Type B pancreatic cell (in vitro differentiated cells): ENCODE results near the gene LTF. TPM values are rescaled to one million over a fixed set of nuclear protein-coding genes. Genes with fewer than 3 reads are reported as not detected.

Experiments
- DNase-seq: peaks from one replicate; pipeline ENCODE4 v3.0.0; 2021; ENCODE audit warnings: mixed read lengths; ENCODE audit not compliant: unreplicated experiment; ENCODE audit errors: extremely low spot score
- H3K27ac Mint-ChIP-seq: 2 replicates; pipeline ENCODE4 v1.8.0; 2021; ENCODE audit warnings: mild to moderate bottlenecking, mixed read lengths
- H3K27me3 Mint-ChIP-seq: 2 replicates; pipeline ENCODE4 v1.8.0; 2021; ENCODE audit warnings: mixed read lengths
- H3K36me3 Mint-ChIP-seq: 2 replicates; pipeline ENCODE4 v1.8.0; 2021; ENCODE audit warnings: mixed read lengths
- H3K4me1 Mint-ChIP-seq: one replicate; pipeline ENCODE4 v1.8.0; 2021; ENCODE audit warnings: mixed read lengths; ENCODE audit not compliant: unreplicated experiment
- H3K4me3 Mint-ChIP-seq: 2 replicates; pipeline ENCODE4 v1.8.0; 2021; ENCODE audit warnings: mild to moderate bottlenecking, mixed read lengths
- H3K9me3 Mint-ChIP-seq: 2 replicates; pipeline ENCODE4 v1.8.0; 2021; ENCODE audit warnings: mixed read lengths
- CTCF ChIP-seq: fragments of 200-600 bp; sonication (generic); conservative IDR thresholded peaks from 2 replicates; pipeline ENCODE4 v1.5.0; 2021; ENCODE audit warnings: antibody characterized with exemption, mild to moderate bottlenecking
- total RNA-seq: library from RNA; stranded (reverse); gene quantifications from 2 replicates; pipeline ENCODE4 v1.2.1, GENCODE V29; 2021; ENCODE audit warnings: low replicate concordance

Gene LTF
- total RNA-seq, 1 donor from 2014 or later, result not detected

- H3K27me3 Mint-ChIP-seq, result peaks cover 39% of the 10 kb centered on the region
- peaks cover 5% of the 10 kb centered on the region for H3K36me3 Mint-ChIP-seq
- TF ChIP-seq CTCF, result no peak
- no peak overlapping the region for H3K27ac Mint-ChIP-seq
- peaks cover 7% of the 10 kb centered on the region for H3K9me3 Mint-ChIP-seq
- no peaks in the 10 kb centered on the region for H3K4me1 Mint-ChIP-seq
- no peak for DNase-seq
- H3K4me3 Mint-ChIP-seq, result no peak overlapping the region
Observed at GRCh38 chr3:46478341-46478740, 13.6 kb upstream of the LTF start.

GRCh38 chr3:46477756-46478155, 13.1 kb upstream of the LTF start:
- peaks cover 5% of the 10 kb centered on the region for H3K36me3 Mint-ChIP-seq
- H3K4me1 Mint-ChIP-seq, result no peaks in the 10 kb centered on the region
- peaks cover 7% of the 10 kb centered on the region for H3K9me3 Mint-ChIP-seq
- no peak for DNase-seq
- H3K27ac Mint-ChIP-seq, result no peak overlapping the region
- no peak for TF ChIP-seq CTCF
- H3K27me3 Mint-ChIP-seq, result peaks cover 45% of the 10 kb centered on the region
- no peak overlapping the region for H3K4me3 Mint-ChIP-seq

- no peak for DNase-seq
- Mint-ChIP-seq H3K4me3 (no peak overlapping the region), H3K36me3 (peaks cover 5% of the 10 kb centered on the region), H3K9me3 (peaks cover 7% of the 10 kb centered on the region), H3K4me1 (no peaks in the 10 kb centered on the region), H3K27ac (no peak overlapping the region), H3K27me3 (peaks cover 46% of the 10 kb centered on the region)
- TF ChIP-seq CTCF, result no peak
Observed at GRCh38 chr3:46477145-46477544, 12.4 kb upstream of the LTF start.

- Mint-ChIP-seq H3K27ac (no peak overlapping the region), H3K36me3 (peaks cover 5% of the 10 kb centered on the region), H3K9me3 (peaks cover 7% of the 10 kb centered on the region), H3K4me3 (no peak overlapping the region), H3K4me1 (no peaks in the 10 kb centered on the region), H3K27me3 (peaks cover 37% of the 10 kb centered on the region)
- no peak for DNase-seq
- TF ChIP-seq CTCF, result no peak
Observed at GRCh38 chr3:46472736-46473135, 8.0 kb upstream of the LTF start.

- TF ChIP-seq CTCF, result no peak
- H3K27me3 Mint-ChIP-seq, result peaks cover 30% of the 10 kb centered on the region
- no peak for DNase-seq
- no peaks in the 10 kb centered on the region for H3K4me1 Mint-ChIP-seq
- H3K9me3 Mint-ChIP-seq, result peaks cover 7% of the 10 kb centered on the region
- H3K4me3 Mint-ChIP-seq, result no peak overlapping the region
- H3K27ac Mint-ChIP-seq, result no peak overlapping the region
- H3K36me3 Mint-ChIP-seq, result peaks cover 5% of the 10 kb centered on the region
Observed at GRCh38 chr3:46471371-46471914, 6.7 kb upstream of the LTF start.

GRCh38 chr3:46470831-46471230, 6.1 kb upstream of the LTF start:
- TF ChIP-seq CTCF, result no peak
- Mint-ChIP-seq H3K27ac (no peak overlapping the region), H3K9me3 (peaks cover 7% of the 10 kb centered on the region), H3K4me1 (no peaks in the 10 kb centered on the region), H3K27me3 (peaks cover 33% of the 10 kb centered on the region), H3K4me3 (no peak overlapping the region), H3K36me3 (peaks cover 5% of the 10 kb centered on the region)
- DNase-seq, result no peak
